HepG2 (cell line): Measurements from ENCODE around the gene ARHGAP19. TPM values are rescaled to one million over a fixed set of nuclear protein-coding genes. Genes with fewer than 3 reads are reported as not detected.
A peak's percentile ranks its signal among the peaks of the same experiment; 100 is the strongest.

Experiments used
- FLYWCH1 ChIP-seq: sonication (generic); formaldehyde crosslinking; IDR thresholded peaks from 2 replicates; pipeline ENCODE4 v1.8.1; 2023; ENCODE audit warnings: mild to moderate bottlenecking, missing genetic modification reagents
- KDM4B ChIP-seq: sonication (generic); formaldehyde crosslinking; IDR thresholded peaks from 2 replicates; pipeline ENCODE4 v1.4.0; 2020; ENCODE audit warnings: missing genetic modification reagents
- SCMH1 ChIP-seq: sonication (generic); formaldehyde crosslinking; IDR thresholded peaks from 2 replicates; pipeline ENCODE4 v1.9.0; 2021; ENCODE audit warnings: missing genetic modification reagents, mild to moderate bottlenecking, borderline replicate concordance
- SIN3A ChIP-seq: IDR thresholded peaks from 2 replicates; pipeline ENCODE4 v1.6.1; 2011; ENCODE audit warnings: low read depth, mild to moderate bottlenecking, control low read depth, low read length, borderline replicate concordance
- SIX1 ChIP-seq: sonication (generic); formaldehyde crosslinking; IDR thresholded peaks from 2 replicates; pipeline ENCODE4 v1.4.0; 2020; ENCODE audit warnings: missing genetic modification reagents, borderline replicate concordance
- SMAD1 ChIP-seq: sonication (generic); formaldehyde crosslinking; IDR thresholded peaks from 2 replicates; pipeline ENCODE4 v1.4.0; 2020; ENCODE audit warnings: missing genetic modification reagents, low read depth, mild to moderate bottlenecking, borderline replicate concordance
- ZNF263 ChIP-seq: sonication (generic); formaldehyde crosslinking; IDR thresholded peaks from 2 replicates; pipeline ENCODE4 v1.4.0; 2020; ENCODE audit warnings: missing genetic modification reagents
- ZNF33A ChIP-seq: sonication (generic); formaldehyde crosslinking; IDR thresholded peaks from 2 replicates; pipeline ENCODE4 v1.5.1; 2020; ENCODE audit warnings: missing genetic modification reagents, mild to moderate bottlenecking, moderate library complexity, borderline replicate concordance
- ZNF350 ChIP-seq: sonication (generic); formaldehyde crosslinking; IDR thresholded peaks from 2 replicates; pipeline ENCODE4 v1.4.0; 2020; ENCODE audit warnings: mild to moderate bottlenecking, low read depth, missing genetic modification reagents, borderline replicate concordance
- ZNF451 ChIP-seq: sonication (generic); formaldehyde crosslinking; IDR thresholded peaks from 2 replicates; pipeline ENCODE4 v1.5.0; 2020; ENCODE audit warnings: mild to moderate bottlenecking, missing genetic modification reagents
- ZNF83 ChIP-seq: sonication (generic); formaldehyde crosslinking; IDR thresholded peaks from 2 replicates; pipeline ENCODE4 v1.4.0; 2020; ENCODE audit warnings: missing genetic modification reagents, mild to moderate bottlenecking, borderline replicate concordance
- ZSCAN9 ChIP-seq: IDR thresholded peaks from 2 replicates; pipeline ENCODE4 v1.6.1; 2016; ENCODE audit warnings: borderline replicate concordance
- polyA plus RNA-seq, 8 experiments: library from polyadenylated mRNA; depleted of rRNA in 3 of 8; stranded (reverse) in 7 of 8; unstranded in 1 of 8; fragments of >200 nt; fragmentation: Illumina TruSeq in 4 of 8; extraction: Trizol in 4 of 8; gene quantifications; 2 replicates each; pipeline versions ENCODE4 v1.2.1 to v1.2.3, GENCODE V29; 2011 to 2016; ENCODE audit warnings: low read depth in 4 of 8, missing spikeins in 1 of 8, mixed read lengths in 1 of 8; ENCODE audit not compliant: insufficient read depth in 1 of 8
- total RNA-seq, 5 experiments: library from RNA; depleted of rRNA; stranded (reverse); fragments of >200 nt; fragmentation: Illumina TruSeq; extraction: Trizol; gene quantifications; 2 replicates each; pipeline ENCODE4 v1.2.3, GENCODE V29; 2016; ENCODE audit warnings: low read depth in 1 of 5
- TF ChIP-seq, protein P1 (sequence below): sonication (generic); formaldehyde crosslinking; IDR thresholded peaks from 2 replicates; pipeline ENCODE4 v1.4.0; 2020; ENCODE audit warnings: missing genetic modification reagents, low read depth, mild to moderate bottlenecking, borderline replicate concordance
- TF ChIP-seq, protein P2 (sequence below): sonication (generic); formaldehyde crosslinking; IDR thresholded peaks from 2 replicates; pipeline ENCODE4 v1.9.0; 2021; ENCODE audit warnings: missing genetic modification reagents, borderline replicate concordance
- TF ChIP-seq, protein P3 (sequence below): sonication (generic); formaldehyde crosslinking; IDR thresholded peaks from 2 replicates; pipeline ENCODE4 v1.4.0; 2020; ENCODE audit warnings: mild to moderate bottlenecking, missing genetic modification reagents
- TF ChIP-seq, protein P4 (sequence below): sonication (generic); formaldehyde crosslinking; IDR thresholded peaks from 2 replicates; pipeline ENCODE4 v1.4.0; 2020; ENCODE audit warnings: mild to moderate bottlenecking, missing genetic modification reagents, borderline replicate concordance
- TF ChIP-seq, protein P5 (sequence below): sonication (generic); formaldehyde crosslinking; IDR thresholded peaks from 2 replicates; pipeline ENCODE4 v1.4.0; 2020; ENCODE audit warnings: mild to moderate bottlenecking, missing genetic modification reagents
- TF ChIP-seq, protein P6 (sequence below): sonication (generic); formaldehyde crosslinking; IDR thresholded peaks from 2 replicates; pipeline ENCODE4 v1.5.1; 2020; ENCODE audit warnings: mild to moderate bottlenecking, missing genetic modification reagents

The ARHGAP19 gene
- total and polyA plus RNA-seq, 2 of the 13 experiments (the other 11 are each of a cell fraction or from before 2014, with no cell fraction given): 7.6 to 10.0 TPM

DNA sequence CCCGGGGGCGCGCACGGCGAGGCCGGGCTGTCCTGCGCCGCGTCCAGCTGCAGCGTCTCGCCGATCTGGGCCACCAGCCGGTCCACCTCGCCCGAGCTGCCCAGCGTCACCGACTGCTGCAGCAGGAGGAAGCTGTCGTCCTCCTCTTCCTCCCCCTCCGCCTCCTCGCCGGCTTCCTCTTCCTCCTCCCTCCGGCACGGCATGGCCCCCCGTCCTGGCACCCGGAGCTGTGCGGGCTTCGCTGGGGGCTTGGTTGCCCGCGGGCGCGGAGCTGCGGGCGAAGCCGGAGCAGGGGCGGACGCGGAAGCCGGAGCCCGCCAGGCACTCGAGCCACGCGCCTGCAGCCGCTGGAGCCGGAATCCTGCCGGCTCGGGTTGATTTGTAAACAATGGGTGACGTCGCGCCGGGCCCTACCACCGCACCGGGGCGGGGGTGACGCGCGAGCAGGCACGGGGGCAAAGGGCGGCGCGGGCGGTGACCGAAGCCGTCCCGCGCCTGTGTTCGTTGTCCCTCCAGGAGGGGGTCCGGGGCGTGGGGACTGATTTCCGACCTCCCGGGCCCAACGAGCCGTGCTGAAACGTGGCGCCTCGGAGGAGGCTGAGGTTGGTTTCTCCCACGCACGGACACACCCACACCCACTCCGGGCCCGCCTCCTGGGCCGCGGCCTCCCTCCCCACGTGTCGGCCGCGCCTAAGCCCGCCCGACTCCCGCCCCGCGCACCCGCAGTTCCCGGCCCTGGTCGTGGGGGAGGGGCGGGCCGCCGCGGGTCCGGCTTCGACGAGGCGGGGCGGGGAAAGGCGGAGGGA is 42.1 kb upstream of the ARHGAP19 start, which contains the start of gene FRAT2 (continued):
- TF ChIP-seq, protein P1, sequence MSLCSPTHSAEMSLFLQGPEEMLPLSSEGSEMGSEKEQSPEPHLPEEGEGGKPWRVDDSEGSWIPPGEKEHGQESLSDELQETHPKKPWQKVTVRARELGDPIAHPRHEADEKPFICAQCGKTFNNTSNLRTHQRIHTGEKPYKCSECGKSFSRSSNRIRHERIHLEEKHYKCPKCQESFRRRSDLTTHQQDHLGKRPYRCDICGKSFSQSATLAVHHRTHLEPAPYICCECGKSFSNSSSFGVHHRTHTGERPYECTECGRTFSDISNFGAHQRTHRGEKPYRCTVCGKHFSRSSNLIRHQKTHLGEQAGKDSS (CRISPR knock-in tag): peak; percentile 89; the same call in 1 of the 2 replicates
- TF ChIP-seq ZNF263 (peak; percentile 69), SIX1 (CRISPR knock-in tag) (peak; percentile 30; the same call in 1 of the 2 replicates), ZNF350 (CRISPR knock-in tag) (peak; percentile 69; the same call in 1 of the 2 replicates), SMAD1 (CRISPR knock-in tag) (0 out of 2 replicates have a peak, but pooled peaks have one; percentile 48), ZNF451 (CRISPR knock-in tag) (no peak; the same call in 1 of the 2 replicates), SIN3A (peak; percentile 83), KDM4B (CRISPR knock-in tag) (no peak), SCMH1 (CRISPR knock-in tag) (no peak), FLYWCH1 (CRISPR knock-in tag) (no peak), ZSCAN9 (CRISPR knock-in tag) (peak; percentile 66; the same call in 1 of the 2 replicates), ZNF83 (CRISPR knock-in tag) (no peak), ZNF33A (CRISPR knock-in tag) (no peak)
- TF ChIP-seq, protein P2, sequence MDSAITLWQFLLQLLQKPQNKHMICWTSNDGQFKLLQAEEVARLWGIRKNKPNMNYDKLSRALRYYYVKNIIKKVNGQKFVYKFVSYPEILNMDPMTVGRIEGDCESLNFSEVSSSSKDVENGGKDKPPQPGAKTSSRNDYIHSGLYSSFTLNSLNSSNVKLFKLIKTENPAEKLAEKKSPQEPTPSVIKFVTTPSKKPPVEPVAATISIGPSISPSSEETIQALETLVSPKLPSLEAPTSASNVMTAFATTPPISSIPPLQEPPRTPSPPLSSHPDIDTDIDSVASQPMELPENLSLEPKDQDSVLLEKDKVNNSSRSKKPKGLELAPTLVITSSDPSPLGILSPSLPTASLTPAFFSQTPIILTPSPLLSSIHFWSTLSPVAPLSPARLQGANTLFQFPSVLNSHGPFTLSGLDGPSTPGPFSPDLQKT (CRISPR knock-in tag): 0 out of 2 replicates have a peak, but pooled peaks have one; percentile 12
- TF ChIP-seq, protein P3, sequence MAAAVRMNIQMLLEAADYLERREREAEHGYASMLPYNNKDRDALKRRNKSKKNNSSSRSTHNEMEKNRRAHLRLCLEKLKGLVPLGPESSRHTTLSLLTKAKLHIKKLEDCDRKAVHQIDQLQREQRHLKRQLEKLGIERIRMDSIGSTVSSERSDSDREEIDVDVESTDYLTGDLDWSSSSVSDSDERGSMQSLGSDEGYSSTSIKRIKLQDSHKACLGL: peak; percentile 74; the same call in 1 of the 2 replicates
- TF ChIP-seq, protein P4, sequence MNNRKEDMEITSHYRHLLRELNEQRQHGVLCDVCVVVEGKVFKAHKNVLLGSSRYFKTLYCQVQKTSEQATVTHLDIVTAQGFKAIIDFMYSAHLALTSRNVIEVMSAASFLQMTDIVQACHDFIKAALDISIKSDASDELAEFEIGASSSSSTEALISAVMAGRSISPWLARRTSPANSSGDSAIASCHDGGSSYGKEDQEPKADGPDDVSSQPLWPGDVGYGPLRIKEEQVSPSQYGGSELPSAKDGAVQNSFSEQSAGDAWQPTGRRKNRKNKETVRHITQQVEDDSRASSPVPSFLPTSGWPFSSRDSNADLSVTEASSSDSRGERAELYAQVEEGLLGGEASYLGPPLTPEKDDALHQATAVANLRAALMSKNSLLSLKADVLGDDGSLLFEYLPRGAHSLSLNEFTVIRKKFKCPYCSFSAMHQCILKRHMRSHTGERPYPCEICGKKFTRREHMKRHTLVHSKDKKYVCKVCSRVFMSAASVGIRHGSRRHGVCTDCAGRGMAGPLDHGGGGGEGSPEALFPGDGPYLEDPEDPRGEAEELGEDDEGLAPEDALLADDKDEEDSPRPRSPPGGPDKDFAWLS: no peak
- TF ChIP-seq, protein P5, sequence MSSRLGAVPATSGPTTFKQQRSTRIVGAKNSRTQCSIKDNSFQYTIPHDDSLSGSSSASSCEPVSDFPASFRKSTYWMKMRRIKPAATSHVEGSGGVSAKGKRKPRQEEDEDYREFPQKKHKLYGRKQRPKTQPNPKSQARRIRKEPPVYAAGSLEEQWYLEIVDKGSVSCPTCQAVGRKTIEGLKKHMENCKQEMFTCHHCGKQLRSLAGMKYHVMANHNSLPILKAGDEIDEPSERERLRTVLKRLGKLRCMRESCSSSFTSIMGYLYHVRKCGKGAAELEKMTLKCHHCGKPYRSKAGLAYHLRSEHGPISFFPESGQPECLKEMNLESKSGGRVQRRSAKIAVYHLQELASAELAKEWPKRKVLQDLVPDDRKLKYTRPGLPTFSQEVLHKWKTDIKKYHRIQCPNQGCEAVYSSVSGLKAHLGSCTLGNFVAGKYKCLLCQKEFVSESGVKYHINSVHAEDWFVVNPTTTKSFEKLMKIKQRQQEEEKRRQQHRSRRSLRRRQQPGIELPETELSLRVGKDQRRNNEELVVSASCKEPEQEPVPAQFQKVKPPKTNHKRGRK: 0 out of 2 replicates have a peak, but pooled peaks have one; percentile 20
- TF ChIP-seq, protein P6, sequence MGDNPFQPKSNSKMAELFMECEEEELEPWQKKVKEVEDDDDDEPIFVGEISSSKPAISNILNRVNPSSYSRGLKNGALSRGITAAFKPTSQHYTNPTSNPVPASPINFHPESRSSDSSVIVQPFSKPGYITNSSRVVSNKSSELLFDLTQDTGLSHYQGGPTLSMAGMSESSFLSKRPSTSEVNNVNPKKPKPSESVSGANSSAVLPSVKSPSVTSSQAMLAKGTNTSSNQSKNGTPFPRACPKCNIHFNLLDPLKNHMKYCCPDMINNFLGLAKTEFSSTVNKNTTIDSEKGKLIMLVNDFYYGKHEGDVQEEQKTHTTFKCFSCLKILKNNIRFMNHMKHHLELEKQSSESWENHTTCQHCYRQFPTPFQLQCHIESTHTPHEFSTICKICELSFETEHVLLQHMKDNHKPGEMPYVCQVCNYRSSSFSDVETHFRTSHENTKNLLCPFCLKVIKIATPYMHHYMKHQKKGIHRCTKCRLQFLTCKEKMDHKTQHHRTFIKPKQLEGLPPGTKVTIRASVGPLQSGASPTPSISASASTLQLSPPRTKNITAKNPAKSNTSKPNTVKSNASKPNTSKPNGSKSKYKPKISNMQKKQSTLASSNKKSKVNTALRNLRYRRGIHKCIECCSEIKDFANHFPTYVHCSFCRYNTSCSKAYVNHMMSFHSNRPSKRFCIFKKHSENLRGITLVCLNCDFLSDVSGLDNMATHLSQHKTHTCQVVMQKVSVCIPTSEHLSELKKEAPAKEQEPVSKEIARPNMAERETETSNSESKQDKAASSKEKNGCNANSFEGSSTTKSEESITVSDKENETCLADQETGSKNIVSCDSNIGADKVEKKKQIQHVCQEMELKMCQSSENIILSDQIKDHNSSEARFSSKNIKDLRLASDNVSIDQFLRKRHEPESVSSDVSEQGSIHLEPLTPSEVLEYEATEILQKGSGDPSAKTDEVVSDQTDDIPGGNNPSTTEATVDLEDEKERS (CRISPR knock-in tag): no peak
